Spleen (tissue), 7 donors: Measurements from ENCODE around the gene DMPK.
A peak's percentile ranks its signal among the peaks of the same experiment; 100 is the strongest.

Experiments
- POLR2A ChIP-seq, 3 donors: fragments of 450-650 bp; IDR thresholded peaks; one replicate each; pipeline ENCODE4 v1.5.1; 2017; ENCODE audit warnings: antibody characterized with exemption in 3 of 3, mild to moderate bottlenecking in 1 of 3
- TF ChIP-seq, protein P1 (sequence below), 11 experiments: fragments of 200-600 bp in 7 of 11; fragments of 450-650 bp in 4 of 11; sonication (generic) in 4 of 11; IDR thresholded peaks in 8 of 11; conservative IDR thresholded peaks in 3 of 11; 1 replicate in 7 of 11; 2 replicates in 4 of 11; pipeline versions ENCODE4 v1.4.0 to v1.8.0; 2016 to 2021; ENCODE audit warnings: antibody characterized with exemption in 11 of 11, inconsistent platforms in 4 of 11, mild to moderate bottlenecking in 1 of 11
- donor health status: DM: no; HTN: no; CAD: no; lungs with moderate emphysema.
- donor health status: DM: no; HTN: no; CAD: no.
- donor health status: DM: no; HTN: no; CAD: no.

DNA sequence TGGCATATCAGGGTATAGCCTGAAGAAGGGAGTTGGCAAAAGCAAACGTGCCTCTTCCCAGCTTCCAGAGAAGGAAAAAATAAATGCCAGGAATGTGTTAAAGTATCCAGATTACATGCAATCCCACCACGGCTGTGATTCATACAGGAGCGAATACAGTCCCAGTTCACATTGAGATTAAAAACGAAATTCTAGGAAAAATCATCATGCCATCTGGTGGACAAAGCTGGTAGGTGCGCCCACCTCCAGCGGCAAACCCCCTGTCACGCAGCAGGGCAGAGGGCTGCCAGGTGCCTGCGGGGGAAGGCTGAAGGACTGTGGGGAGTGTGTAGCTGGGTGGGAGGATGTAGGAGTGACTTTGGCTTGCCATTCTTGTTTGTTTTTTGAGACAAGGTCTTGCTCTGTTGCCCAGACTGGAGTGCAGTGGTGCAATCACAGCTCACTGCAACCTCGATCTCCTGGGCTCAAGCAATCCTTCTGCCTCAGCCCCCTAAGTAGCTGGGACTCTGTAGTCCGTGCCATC, 16.8 kb upstream of the DMPK start:
- no peak for TF ChIP-seq POLR2A (IDR thresholded peaks at IDR 0.05)
- TF ChIP-seq, protein P1, sequence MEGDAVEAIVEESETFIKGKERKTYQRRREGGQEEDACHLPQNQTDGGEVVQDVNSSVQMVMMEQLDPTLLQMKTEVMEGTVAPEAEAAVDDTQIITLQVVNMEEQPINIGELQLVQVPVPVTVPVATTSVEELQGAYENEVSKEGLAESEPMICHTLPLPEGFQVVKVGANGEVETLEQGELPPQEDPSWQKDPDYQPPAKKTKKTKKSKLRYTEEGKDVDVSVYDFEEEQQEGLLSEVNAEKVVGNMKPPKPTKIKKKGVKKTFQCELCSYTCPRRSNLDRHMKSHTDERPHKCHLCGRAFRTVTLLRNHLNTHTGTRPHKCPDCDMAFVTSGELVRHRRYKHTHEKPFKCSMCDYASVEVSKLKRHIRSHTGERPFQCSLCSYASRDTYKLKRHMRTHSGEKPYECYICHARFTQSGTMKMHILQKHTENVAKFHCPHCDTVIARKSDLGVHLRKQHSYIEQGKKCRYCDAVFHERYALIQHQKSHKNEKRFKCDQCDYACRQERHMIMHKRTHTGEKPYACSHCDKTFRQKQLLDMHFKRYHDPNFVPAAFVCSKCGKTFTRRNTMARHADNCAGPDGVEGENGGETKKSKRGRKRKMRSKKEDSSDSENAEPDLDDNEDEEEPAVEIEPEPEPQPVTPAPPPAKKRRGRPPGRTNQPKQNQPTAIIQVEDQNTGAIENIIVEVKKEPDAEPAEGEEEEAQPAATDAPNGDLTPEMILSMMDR (IDR thresholded peaks at IDR 0.05 in 8 of 11, conservative IDR thresholded peaks at IDR 0.05 in 3 of 11): peak; percentile 85 to 95 (median 90)
